ENCODE measurements around the gene ANAPC2.

Gene ANAPC2

GRCh38 chr9:137219757-137220316 lies 31.5 kb upstream of the ANAPC2 start:
- H3K4me3 ChIP-seq (ENCODE audit: low read depth, low read length): no peak overlapping the region
- no peak for DNase-seq
- TF ChIP-seq, protein P1, sequence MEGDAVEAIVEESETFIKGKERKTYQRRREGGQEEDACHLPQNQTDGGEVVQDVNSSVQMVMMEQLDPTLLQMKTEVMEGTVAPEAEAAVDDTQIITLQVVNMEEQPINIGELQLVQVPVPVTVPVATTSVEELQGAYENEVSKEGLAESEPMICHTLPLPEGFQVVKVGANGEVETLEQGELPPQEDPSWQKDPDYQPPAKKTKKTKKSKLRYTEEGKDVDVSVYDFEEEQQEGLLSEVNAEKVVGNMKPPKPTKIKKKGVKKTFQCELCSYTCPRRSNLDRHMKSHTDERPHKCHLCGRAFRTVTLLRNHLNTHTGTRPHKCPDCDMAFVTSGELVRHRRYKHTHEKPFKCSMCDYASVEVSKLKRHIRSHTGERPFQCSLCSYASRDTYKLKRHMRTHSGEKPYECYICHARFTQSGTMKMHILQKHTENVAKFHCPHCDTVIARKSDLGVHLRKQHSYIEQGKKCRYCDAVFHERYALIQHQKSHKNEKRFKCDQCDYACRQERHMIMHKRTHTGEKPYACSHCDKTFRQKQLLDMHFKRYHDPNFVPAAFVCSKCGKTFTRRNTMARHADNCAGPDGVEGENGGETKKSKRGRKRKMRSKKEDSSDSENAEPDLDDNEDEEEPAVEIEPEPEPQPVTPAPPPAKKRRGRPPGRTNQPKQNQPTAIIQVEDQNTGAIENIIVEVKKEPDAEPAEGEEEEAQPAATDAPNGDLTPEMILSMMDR (IDR thresholded peaks at IDR 0.05; ENCODE audit: low read depth, low read length): no peak
- H3K9me3 ChIP-seq (ENCODE audit: severe bottlenecking): no peaks in the 10 kb centered on the region
- no peaks in the 10 kb centered on the region for H3K27me3 ChIP-seq (ENCODE audit: insufficient read depth, low read depth, severe bottlenecking)
- H3K36me3 ChIP-seq: no peaks in the 10 kb centered on the region
- H3K27ac ChIP-seq: no peak overlapping the region

DNA sequence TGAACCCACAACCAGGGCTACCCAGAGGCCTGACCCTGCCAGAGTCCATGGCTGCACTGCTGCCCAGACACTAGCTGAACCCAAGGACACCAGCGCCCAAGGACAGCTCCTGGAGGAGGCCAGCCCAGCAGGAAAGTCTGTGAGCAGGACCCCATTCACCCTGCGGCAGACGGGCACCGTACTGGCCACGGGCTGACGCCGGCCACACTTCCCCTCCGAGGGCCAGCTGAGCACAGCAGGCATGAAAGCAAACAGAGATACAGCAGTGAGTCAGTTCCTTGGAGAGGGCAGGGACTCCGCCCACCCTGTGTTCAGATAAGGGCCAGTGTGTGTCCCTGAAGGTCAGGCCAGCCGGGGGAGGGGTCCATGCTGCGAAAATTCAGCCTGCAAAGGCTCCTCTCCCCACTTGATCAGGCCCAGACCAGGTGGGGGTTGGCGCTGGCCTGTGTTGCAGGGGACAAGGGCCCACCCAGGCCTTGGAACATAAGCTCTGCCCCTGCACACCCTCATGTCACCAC lies 30.5 kb upstream of the ANAPC2 start:
- TF ChIP-seq, protein P1 (IDR thresholded peaks at IDR 0.05; ENCODE audit: low read depth, low read length): no peak
- no peaks in the 10 kb centered on the region for H3K27me3 ChIP-seq (ENCODE audit: insufficient read depth, low read depth, severe bottlenecking)
- H3K4me3 ChIP-seq (ENCODE audit: low read depth, low read length): no peak overlapping the region
- DNase-seq: no peak
- no peaks in the 10 kb centered on the region for H3K9me3 ChIP-seq (ENCODE audit: severe bottlenecking)
- no peak overlapping the region for H3K27ac ChIP-seq
- H3K36me3 ChIP-seq: no peaks in the 10 kb centered on the region

DNA sequence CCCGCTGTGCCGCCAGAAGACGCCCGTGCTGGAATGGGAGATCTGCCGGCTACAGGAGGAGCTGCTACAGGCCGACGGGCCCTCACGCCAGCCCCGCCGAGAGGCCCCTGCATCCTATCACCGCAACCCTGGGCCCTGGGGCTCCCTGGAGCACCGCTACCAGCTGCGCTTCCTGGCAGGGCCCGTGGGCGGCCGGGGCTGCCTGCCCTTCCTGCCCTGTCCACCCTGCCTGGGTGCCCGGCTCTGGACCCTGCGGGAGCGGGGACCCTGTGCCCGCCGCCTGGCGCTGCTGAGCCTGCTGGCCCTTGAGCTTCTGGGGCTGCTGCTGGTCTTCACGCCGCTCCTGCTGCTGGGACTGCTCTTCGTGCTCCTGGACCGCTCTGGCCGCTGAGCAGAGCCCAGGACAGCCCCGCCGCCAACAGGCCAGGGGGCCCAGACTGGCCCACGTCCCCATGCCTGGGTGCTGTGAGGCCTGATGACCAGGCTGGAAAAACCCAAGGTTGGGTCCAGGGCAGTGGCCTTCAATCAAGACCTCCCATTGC lies 29.9 kb upstream of the ANAPC2 start:
- no peak overlapping the region for H3K4me3 ChIP-seq (ENCODE audit: low read depth, low read length)
- no peaks in the 10 kb centered on the region for H3K36me3 ChIP-seq
- TF ChIP-seq, protein P1 (IDR thresholded peaks at IDR 0.05; ENCODE audit: low read depth, low read length): no peak
- no peak overlapping the region for H3K27ac ChIP-seq
- H3K9me3 ChIP-seq (ENCODE audit: severe bottlenecking): no peaks in the 10 kb centered on the region
- no peaks in the 10 kb centered on the region for H3K27me3 ChIP-seq (ENCODE audit: insufficient read depth, low read depth, severe bottlenecking)
- DNase-seq: no peak

DNA sequence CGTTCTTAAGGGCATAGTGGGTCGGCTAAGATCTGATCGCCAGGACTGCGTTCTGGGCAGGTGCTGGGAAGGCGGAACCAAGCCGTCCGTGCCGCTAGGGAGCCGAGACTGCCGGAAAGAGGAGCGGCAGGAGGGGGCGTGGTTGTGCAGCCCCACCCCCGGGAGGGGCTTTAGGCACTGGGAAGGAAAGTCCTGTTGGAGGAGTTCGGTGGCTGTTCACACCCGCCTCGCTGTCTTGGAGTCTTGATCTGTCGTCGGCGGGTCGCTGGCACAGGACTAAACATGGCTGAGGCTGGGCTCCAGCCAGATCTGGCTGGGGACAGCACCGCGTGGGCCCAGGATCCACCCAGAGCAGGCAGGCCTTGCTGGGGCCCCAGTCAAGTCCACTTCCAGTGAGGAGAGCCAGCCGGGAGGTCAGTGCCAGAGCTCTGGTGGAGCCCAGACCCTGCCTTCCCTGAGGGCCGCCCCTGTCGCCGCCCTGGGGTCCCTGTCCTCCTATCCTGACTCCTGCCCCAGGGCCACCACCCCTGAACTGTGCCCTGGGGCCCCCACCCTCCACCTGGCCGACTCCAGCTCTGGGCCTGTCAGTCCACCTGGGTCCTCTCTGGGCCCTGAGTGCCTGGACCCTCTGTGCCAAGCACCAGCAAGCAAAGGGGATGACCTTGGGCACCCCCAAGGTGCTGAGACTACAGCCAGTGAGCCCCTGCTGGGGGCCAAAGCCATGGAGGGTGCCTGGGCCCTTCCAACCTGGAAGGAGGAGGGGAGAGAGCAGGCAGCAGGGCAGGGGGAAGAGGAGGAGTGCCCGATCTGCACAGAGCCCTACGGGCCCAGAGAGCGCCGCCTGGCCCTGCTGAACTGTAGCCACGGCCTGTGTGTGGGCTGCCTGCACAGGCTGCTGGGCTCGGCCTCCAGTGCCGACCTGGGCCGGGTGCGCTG lies 29.2 kb upstream of the ANAPC2 start:
- Histone ChIP-seq H3K9me3 (ENCODE audit: severe bottlenecking) (no peaks in the 10 kb centered on the region), H3K36me3 (no peaks in the 10 kb centered on the region), H3K27ac (no peak overlapping the region), H3K27me3 (ENCODE audit: insufficient read depth, low read depth, severe bottlenecking) (no peaks in the 10 kb centered on the region), H3K4me3 (ENCODE audit: low read depth, low read length) (no peak overlapping the region)
- peak; percentile 64 for DNase-seq
- TF ChIP-seq, protein P1 (IDR thresholded peaks at IDR 0.05; ENCODE audit: low read depth, low read length): no peak

DNA sequence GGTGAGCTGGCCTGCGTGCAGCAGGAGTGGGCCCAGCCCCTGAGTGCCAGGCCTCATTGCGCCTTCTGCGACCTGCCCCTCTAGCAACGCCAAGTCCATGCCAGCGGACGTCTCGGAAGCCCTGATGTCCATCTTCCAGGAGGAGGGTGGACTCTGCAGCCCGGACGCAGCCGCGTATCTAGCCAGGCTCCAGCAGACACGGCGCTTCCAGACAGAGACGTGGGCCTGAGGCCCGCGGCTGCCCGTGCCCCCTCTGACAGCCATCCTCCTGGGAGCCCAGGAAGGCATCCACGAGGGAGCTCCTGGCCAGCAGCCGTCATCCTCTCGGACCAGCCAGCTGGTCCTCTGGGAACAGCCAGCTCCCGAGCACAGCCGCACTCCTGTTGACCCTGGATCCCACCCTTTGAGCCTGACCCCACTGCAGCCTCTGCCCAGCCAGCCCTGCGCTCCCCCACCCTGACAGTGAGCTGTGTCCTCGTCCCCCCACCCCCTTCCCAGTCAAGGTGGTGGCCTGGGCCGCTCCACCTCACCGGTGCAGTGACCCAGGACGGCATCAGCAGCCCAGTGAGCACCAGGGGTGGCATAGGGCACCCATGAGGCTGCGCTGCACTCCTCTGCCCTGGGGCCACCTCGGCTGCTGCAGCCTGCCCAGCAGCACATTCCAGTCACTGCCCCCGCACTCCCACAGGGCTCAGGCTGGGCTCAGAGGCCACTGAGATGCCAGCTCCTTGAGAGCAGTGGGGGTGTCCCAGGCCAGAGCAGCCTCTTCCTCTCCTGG lies 28.0 kb upstream of the ANAPC2 start:
- no peaks in the 10 kb centered on the region for H3K27me3 ChIP-seq (ENCODE audit: insufficient read depth, low read depth, severe bottlenecking)
- no peaks in the 10 kb centered on the region for H3K36me3 ChIP-seq
- TF ChIP-seq, protein P1 (IDR thresholded peaks at IDR 0.05; ENCODE audit: low read depth, low read length): no peak
- no peak overlapping the region for H3K4me3 ChIP-seq (ENCODE audit: low read depth, low read length)
- no peak overlapping the region for H3K27ac ChIP-seq
- no peak for DNase-seq
- no peaks in the 10 kb centered on the region for H3K9me3 ChIP-seq (ENCODE audit: severe bottlenecking)
